Adipocyte (in vitro differentiated cells): ENCODE results near the gene RNF212B.
"Not testable (repeated sequence)": the region's sequence is repeated elsewhere in the genome, so short reads cannot be mapped to it uniquely, and the experiment has no call there.

Experiments used
- DNase-seq: peaks from one replicate; pipeline ENCODE4 v3.0.0-alpha.2; 2015; ENCODE audit warnings: low read depth
- H3K27me3 ChIP-seq: replicated peaks from 2 replicates; pipeline ENCODE4 v1.7.0; 2013; ENCODE audit warnings: mild to moderate bottlenecking, low read length, moderate library complexity; ENCODE audit not compliant: control insufficient read depth, insufficient read depth
- H3K36me3 ChIP-seq: 2 replicates; pipeline ENCODE4 v1.7.0; 2013; ENCODE audit warnings: low read length, mild to moderate bottlenecking, moderate library complexity; ENCODE audit not compliant: control insufficient read depth, insufficient read depth, severe bottlenecking
- H3K4me1 ChIP-seq: 2 replicates; pipeline ENCODE4 v1.7.0; 2013; ENCODE audit warnings: mild to moderate bottlenecking, low read length, moderate library complexity; ENCODE audit not compliant: control insufficient read depth, insufficient read depth
- H3K4me3 ChIP-seq: 2 replicates; pipeline ENCODE4 v1.7.0; 2013; ENCODE audit warnings: mild to moderate bottlenecking, low read length, moderate library complexity
- H3K9ac ChIP-seq: 2 replicates; pipeline ENCODE4 v1.7.0; 2013; ENCODE audit warnings: mild to moderate bottlenecking, low read length, moderate library complexity
- H3K9me3 ChIP-seq: 2 replicates; pipeline ENCODE4 v1.7.0; 2013; ENCODE audit warnings: mild to moderate bottlenecking, low read length, moderate library complexity; ENCODE audit not compliant: control insufficient read depth

Gene RNF212B

GRCh38 chr14:23215421-23215820, 22.3 kb upstream of the RNF212B start:
- H3K4me1 ChIP-seq: no peaks in the 10 kb centered on the region
- peaks cover 8% of the 10 kb centered on the region for H3K9me3 ChIP-seq
- no peak overlapping the region for H3K4me3 ChIP-seq
- H3K9ac ChIP-seq: no peak overlapping the region
- no peak for DNase-seq
- H3K36me3 ChIP-seq: no peaks in the 10 kb centered on the region
- no peaks in the 10 kb centered on the region for H3K27me3 ChIP-seq

GRCh38 chr14:23217032-23218020, 20.4 kb upstream of the RNF212B start:
- H3K27me3 ChIP-seq: no peaks in the 10 kb centered on the region
- peaks cover 8% of the 10 kb centered on the region for H3K9me3 ChIP-seq
- no peak for DNase-seq
- no peak overlapping the region for H3K4me3 ChIP-seq
- H3K36me3 ChIP-seq: no peaks in the 10 kb centered on the region
- H3K4me1 ChIP-seq: no peaks in the 10 kb centered on the region
- H3K9ac ChIP-seq: no peak overlapping the region

GRCh38 chr14:23219075-23219474, 18.7 kb upstream of the RNF212B start:
- Histone ChIP-seq H3K9me3 (peaks cover 8% of the 10 kb centered on the region), H3K4me1 (no peaks in the 10 kb centered on the region), H3K4me3 (no peak overlapping the region), H3K36me3 (no peaks in the 10 kb centered on the region), H3K9ac (no peak overlapping the region), H3K27me3 (no peaks in the 10 kb centered on the region)
- no peak for DNase-seq

DNA sequence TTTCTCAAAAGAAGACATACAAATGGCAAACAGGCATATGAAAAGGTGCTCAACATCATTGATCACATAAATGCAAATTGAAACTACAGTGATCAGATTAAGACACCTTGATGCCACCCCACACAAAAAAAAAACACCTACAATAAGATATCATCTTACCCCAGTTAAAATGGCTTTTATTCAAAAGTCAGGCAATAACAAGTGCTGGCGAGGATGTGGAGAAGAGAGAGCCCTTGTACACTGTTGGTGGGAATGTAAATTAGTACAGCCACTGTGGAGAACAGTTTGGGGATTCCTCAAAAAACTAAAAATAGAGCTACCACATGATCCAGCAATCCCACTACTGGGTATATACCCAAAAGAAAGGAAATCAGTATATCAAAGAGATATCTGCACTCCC, 12.8 kb upstream of the RNF212B start:
- H3K9ac ChIP-seq, H3K4me3 ChIP-seq, H3K27me3 ChIP-seq, DNase-seq, H3K4me1 ChIP-seq, H3K36me3 ChIP-seq, H3K9me3 ChIP-seq: not testable (repeated sequence)

- Histone ChIP-seq H3K9ac (no peak overlapping the region), H3K36me3 (no peaks in the 10 kb centered on the region), H3K4me1 (peaks cover 3% of the 10 kb centered on the region), H3K9me3 (peaks cover 4% of the 10 kb centered on the region), H3K4me3 (no peak overlapping the region), H3K27me3 (no peaks in the 10 kb centered on the region)
- no peak for DNase-seq
Measured at GRCh38 chr14:23227566-23227965, 10.2 kb upstream of the RNF212B start.

- Histone ChIP-seq H3K9me3 (peaks cover 4% of the 10 kb centered on the region), H3K36me3 (no peaks in the 10 kb centered on the region), H3K9ac (no peak overlapping the region), H3K27me3 (no peaks in the 10 kb centered on the region), H3K4me3 (no peak overlapping the region), H3K4me1 (peaks cover 3% of the 10 kb centered on the region)
- no peak for DNase-seq
Measured at GRCh38 chr14:23228812-23229211, 8.9 kb upstream of the RNF212B start.

DNA sequence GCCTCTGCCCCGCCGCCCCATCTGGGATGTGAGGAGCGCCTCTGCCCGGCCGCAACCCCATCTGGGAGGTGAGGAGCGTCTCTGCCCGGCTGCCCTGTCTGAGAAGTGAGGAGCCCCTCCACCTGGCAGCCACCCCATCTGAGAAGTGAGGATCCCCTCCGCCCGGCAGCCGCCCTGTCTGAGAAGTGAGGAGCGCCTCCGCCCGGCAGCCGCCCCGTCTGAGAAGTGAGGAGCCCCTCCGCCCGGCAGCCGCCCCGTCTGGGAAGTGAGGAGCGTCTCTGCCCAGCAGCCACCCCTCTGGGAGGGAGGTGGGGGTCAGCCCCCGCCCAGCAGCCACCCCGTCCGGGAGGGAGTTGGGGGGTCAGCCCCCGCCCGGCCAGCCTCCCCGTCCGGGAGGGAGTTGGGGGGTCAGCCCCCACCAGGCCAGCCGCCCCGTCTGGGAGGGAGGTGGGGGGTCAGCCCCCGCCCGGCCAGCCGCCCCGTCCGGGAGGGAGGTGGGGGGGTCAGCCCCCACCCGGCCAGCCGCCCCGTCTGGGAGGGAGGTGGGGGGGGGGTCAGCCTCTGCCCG, 5.4 kb upstream of the RNF212B start:
- H3K4me3 ChIP-seq, DNase-seq, H3K9ac ChIP-seq, H3K36me3 ChIP-seq, H3K9me3 ChIP-seq, H3K4me1 ChIP-seq, H3K27me3 ChIP-seq: not testable (repeated sequence)

DNA sequence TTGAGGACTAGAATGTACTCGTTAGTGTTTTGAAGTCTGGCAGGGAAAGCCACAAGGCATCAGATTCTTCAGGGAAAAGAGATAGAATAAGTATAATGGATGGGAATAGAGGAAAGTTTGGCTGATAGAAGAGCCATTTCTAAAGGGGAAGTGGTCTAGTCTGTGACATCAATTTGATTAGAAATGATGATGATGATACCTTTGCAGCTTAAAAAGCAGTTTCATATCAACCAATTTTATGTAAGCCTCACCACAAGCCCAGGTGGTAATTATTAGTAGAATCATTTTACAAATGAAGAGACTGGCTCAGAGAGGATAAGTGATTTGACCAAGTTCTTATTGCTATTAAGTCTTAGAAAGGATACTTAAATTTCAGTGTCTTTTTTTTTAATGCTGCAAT, 2.9 kb downstream of the RNF212B start:
- no peak for DNase-seq
- Histone ChIP-seq H3K36me3 (no peaks in the 10 kb centered on the region), H3K9me3 (no peaks in the 10 kb centered on the region), H3K4me1 (peaks cover 6% of the 10 kb centered on the region), H3K9ac (no peak overlapping the region), H3K27me3 (no peaks in the 10 kb centered on the region), H3K4me3 (no peak overlapping the region)

- not testable (repeated sequence) for H3K36me3 ChIP-seq, H3K9me3 ChIP-seq, H3K27me3 ChIP-seq, H3K9ac ChIP-seq, H3K4me3 ChIP-seq, H3K4me1 ChIP-seq, DNase-seq
Measured at GRCh38 chr14:23241061-23241715, 3.5 kb downstream of the RNF212B start.

DNA sequence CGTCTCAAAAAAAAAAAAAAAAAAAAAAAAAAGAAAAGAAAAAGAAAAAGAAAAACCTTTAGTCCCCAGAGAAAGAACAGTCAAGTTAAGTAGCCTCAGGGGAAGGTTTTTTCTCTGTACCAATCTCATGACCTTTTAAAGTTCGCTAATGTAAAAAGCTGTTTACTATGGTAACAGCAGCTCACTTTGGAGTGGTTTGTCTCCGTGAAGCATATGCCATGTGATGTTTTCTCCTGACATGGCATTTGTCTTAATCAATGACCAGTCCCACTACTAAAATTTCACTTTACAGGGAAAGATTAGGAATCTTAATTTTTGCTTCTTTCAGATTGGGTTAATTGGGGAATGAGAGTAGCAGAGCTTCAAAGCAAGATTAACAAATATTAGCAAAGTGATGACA, 4.3 kb downstream of the RNF212B start:
- no peak for DNase-seq
- Histone ChIP-seq H3K4me3 (no peak overlapping the region), H3K4me1 (peaks cover 6% of the 10 kb centered on the region), H3K36me3 (no peaks in the 10 kb centered on the region), H3K9me3 (no peaks in the 10 kb centered on the region), H3K27me3 (no peaks in the 10 kb centered on the region), H3K9ac (no peak overlapping the region)

GRCh38 chr14:23243066-23243465, 5.3 kb downstream of the RNF212B start:
- no peak for DNase-seq
- Histone ChIP-seq H3K4me1 (peaks cover 2% of the 10 kb centered on the region), H3K9me3 (no peaks in the 10 kb centered on the region), H3K27me3 (no peaks in the 10 kb centered on the region), H3K4me3 (no peak overlapping the region), H3K9ac (no peak overlapping the region), H3K36me3 (no peaks in the 10 kb centered on the region)
